ENCODE measurements around the gene BTBD9. TPM values are rescaled to one million over a fixed set of nuclear protein-coding genes. Genes with fewer than 3 reads are reported as not detected.

The BTBD9 gene
- total and polyA plus RNA-seq, 5 donors = 9.8 to 24.6 (median 23.7) TPM

GRCh38 chr6:38170666-38171355 is 468.9 kb downstream of the BTBD9 start:
- ATAC-seq (no peak), DNase-seq (no peak)
- Histone ChIP-seq H3K9me3 (ENCODE audit: control insufficient read depth, low read length) (no peaks in the 10 kb centered on the region), H3K27me3 (ENCODE audit: control insufficient read depth, insufficient read depth) (no peaks in the 10 kb centered on the region), H3K4me1 (ENCODE audit: control insufficient read depth, insufficient read depth, low read length) (no peaks in the 10 kb centered on the region), H3K4me3 (ENCODE audit: low read length) (no peak overlapping the region), H3K27ac (ENCODE audit: low read length) (no peak overlapping the region)
- intact Hi-C loops (cut with DNase I) = no loop called here
- WGBS = 84% methylated on average over 14 of the region's 14 CpGs

DNA sequence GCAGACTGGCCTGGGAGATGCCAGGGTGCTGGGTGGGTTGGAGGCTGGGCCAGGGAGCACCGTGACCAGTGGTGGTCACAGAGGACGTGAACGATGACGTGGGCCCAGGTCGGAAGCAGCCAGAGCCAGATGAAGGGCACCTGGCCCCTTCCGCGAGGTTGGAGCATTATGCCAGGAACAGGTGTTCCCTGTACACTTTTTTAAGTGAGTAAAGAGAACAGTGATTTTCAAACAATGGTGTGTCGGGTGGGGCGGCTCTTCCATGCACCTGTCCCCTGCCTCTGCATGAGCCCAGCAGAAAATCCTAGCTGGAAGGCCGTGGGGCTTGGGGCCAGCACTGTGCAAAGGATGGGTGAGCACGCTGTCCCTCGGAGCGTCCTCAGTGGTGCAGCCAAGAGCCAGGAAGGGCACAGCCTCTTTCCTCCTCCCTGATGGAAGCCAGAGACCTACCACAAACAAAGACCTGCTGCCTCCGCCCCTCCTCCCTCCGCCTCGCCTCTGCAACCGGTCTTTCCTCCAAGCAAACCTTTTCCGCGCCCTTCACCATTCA is 469.7 kb downstream of the BTBD9 start:
- 89% methylated on average over 19 of the region's 19 CpGs for WGBS
- Histone ChIP-seq H3K4me1 (ENCODE audit: control insufficient read depth, insufficient read depth, low read length) (no peaks in the 10 kb centered on the region), H3K27ac (ENCODE audit: low read length) (no peak overlapping the region), H3K4me3 (ENCODE audit: low read length) (no peak overlapping the region), H3K9me3 (ENCODE audit: control insufficient read depth, low read length) (no peaks in the 10 kb centered on the region), H3K27me3 (ENCODE audit: control insufficient read depth, insufficient read depth) (no peaks in the 10 kb centered on the region)
- DNase-seq = no peak
- intact Hi-C loops (cut with DNase I) = no loop called here
- ATAC-seq = no peak

- H3K9me3 ChIP-seq (ENCODE audit: control insufficient read depth, low read length) = no peaks in the 10 kb centered on the region
- DNase-seq = no peak
- no peak overlapping the region for H3K27ac ChIP-seq (ENCODE audit: low read length)
- no peaks in the 10 kb centered on the region for H3K27me3 ChIP-seq (ENCODE audit: control insufficient read depth, insufficient read depth)
- intact Hi-C loops (cut with DNase I) = no loop called here
- WGBS = 83% methylated on average over 20 of the region's 20 CpGs
- H3K4me1 ChIP-seq (ENCODE audit: control insufficient read depth, insufficient read depth, low read length) = no peaks in the 10 kb centered on the region
- no peak overlapping the region for H3K4me3 ChIP-seq (ENCODE audit: low read length)
- peak in 1 of 2 donors; percentile 12 for ATAC-seq
Observed at GRCh38 chr6:38169221-38169976, 470.3 kb downstream of the BTBD9 start.

GRCh38 chr6:38168699-38169098 is 471.0 kb downstream of the BTBD9 start:
- Histone ChIP-seq H3K4me1 (ENCODE audit: control insufficient read depth, insufficient read depth, low read length) (no peaks in the 10 kb centered on the region), H3K9me3 (ENCODE audit: control insufficient read depth, low read length) (no peaks in the 10 kb centered on the region), H3K4me3 (ENCODE audit: low read length) (no peak overlapping the region), H3K27ac (ENCODE audit: low read length) (no peak overlapping the region), H3K27me3 (ENCODE audit: control insufficient read depth, insufficient read depth) (no peaks in the 10 kb centered on the region)
- intact Hi-C loops (cut with DNase I) = no loop called here
- WGBS = 85% methylated on average over 8 of the region's 8 CpGs
- ATAC-seq = no peak
- peak in 1 of 3 donors; percentile 63 for DNase-seq

GRCh38 chr6:38168126-38168525 is 471.6 kb downstream of the BTBD9 start:
- Histone ChIP-seq H3K4me1 (ENCODE audit: control insufficient read depth, insufficient read depth, low read length) (no peaks in the 10 kb centered on the region), H3K27me3 (ENCODE audit: control insufficient read depth, insufficient read depth) (no peaks in the 10 kb centered on the region), H3K27ac (ENCODE audit: low read length) (no peak overlapping the region), H3K9me3 (ENCODE audit: control insufficient read depth, low read length) (no peaks in the 10 kb centered on the region), H3K4me3 (ENCODE audit: low read length) (no peak overlapping the region)
- WGBS = 94% methylated on average over 13 of the region's 13 CpGs
- intact Hi-C loops (cut with DNase I) = no loop called here
- ATAC-seq = no peak
- no peak for DNase-seq

DNA sequence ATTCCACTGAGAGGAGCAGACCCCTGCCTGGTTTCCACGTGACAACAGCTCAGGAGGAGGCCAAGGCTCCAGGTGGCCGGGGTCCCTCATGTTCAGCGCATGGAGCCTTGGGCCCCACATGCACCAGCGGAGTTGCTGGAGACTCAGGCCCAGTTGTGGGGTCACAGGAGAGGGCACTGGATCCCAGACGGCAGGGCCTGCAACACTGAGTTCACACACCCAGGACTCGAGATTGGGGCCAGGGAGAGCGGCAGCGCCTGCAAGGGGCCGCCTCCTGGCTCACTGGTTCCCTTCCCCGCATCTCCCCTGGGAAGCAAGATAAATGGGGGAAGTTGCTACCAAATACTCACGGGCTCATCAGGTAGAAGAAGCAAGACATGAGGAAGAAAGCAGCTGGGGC is 472.1 kb downstream of the BTBD9 start:
- Histone ChIP-seq H3K27me3 (ENCODE audit: control insufficient read depth, insufficient read depth) (no peaks in the 10 kb centered on the region), H3K4me1 (ENCODE audit: control insufficient read depth, insufficient read depth, low read length) (no peaks in the 10 kb centered on the region), H3K4me3 (ENCODE audit: low read length) (no peak overlapping the region), H3K9me3 (ENCODE audit: control insufficient read depth, low read length) (no peaks in the 10 kb centered on the region), H3K27ac (ENCODE audit: low read length) (no peak overlapping the region)
- ATAC-seq = no peak
- 85% methylated on average over 11 of the region's 11 CpGs for WGBS
- intact Hi-C loops (cut with DNase I) = no loop called here
- DNase-seq = no peak

GRCh38 chr6:38166411-38167240 is 473.1 kb downstream of the BTBD9 start:
- Histone ChIP-seq H3K4me1 (ENCODE audit: control insufficient read depth, insufficient read depth, low read length) (no peaks in the 10 kb centered on the region), H3K27me3 (ENCODE audit: control insufficient read depth, insufficient read depth) (no peaks in the 10 kb centered on the region), H3K4me3 (ENCODE audit: low read length) (no peak overlapping the region), H3K9me3 (ENCODE audit: control insufficient read depth, low read length) (no peaks in the 10 kb centered on the region), H3K27ac (ENCODE audit: low read length) (no peak overlapping the region)
- no peak for ATAC-seq
- intact Hi-C loops (cut with DNase I) = no loop called here
- 76% methylated on average over 32 of the region's 32 CpGs for WGBS
- DNase-seq = no peak

- Histone ChIP-seq H3K27me3 (ENCODE audit: control insufficient read depth, insufficient read depth) (no peaks in the 10 kb centered on the region), H3K4me3 (ENCODE audit: low read length) (no peak overlapping the region), H3K27ac (ENCODE audit: low read length) (no peak overlapping the region), H3K4me1 (ENCODE audit: control insufficient read depth, insufficient read depth, low read length) (no peaks in the 10 kb centered on the region), H3K9me3 (ENCODE audit: control insufficient read depth, low read length) (no peaks in the 10 kb centered on the region)
- 91% methylated on average over 14 of the region's 14 CpGs for WGBS
- DNase-seq = no peak
- intact Hi-C loops (cut with DNase I) = no loop called here
- no peak for ATAC-seq
Observed at GRCh38 chr6:38164671-38165108, 475.0 kb downstream of the BTBD9 start.

DNA sequence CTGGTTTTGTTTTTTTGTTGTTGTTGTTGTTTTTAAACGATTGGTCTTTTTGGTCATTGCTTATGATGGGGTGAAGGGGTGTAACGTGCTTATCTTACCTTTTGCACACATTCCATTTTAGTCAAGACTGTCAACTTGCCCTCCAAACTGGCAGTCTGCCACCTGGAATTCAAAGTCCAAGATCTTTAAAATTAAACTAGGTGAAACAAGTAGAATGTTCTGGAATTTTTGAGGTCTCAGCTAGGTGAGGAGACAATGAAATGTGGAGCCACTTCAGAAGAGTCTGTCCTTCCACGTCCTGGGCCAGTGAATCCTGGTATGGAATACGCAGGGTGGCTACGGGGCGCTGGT is 475.6 kb downstream of the BTBD9 start:
- ATAC-seq (no peak), DNase-seq (no peak)
- intact Hi-C loops (cut with DNase I) = no loop called here
- 84% methylated on average over 6 of the region's 6 CpGs for WGBS
- Histone ChIP-seq H3K4me3 (ENCODE audit: low read length) (no peak overlapping the region), H3K27ac (ENCODE audit: low read length) (no peak overlapping the region), H3K4me1 (ENCODE audit: control insufficient read depth, insufficient read depth, low read length) (no peaks in the 10 kb centered on the region), H3K27me3 (ENCODE audit: control insufficient read depth, insufficient read depth) (no peaks in the 10 kb centered on the region), H3K9me3 (ENCODE audit: control insufficient read depth, low read length) (no peaks in the 10 kb centered on the region)

DNA sequence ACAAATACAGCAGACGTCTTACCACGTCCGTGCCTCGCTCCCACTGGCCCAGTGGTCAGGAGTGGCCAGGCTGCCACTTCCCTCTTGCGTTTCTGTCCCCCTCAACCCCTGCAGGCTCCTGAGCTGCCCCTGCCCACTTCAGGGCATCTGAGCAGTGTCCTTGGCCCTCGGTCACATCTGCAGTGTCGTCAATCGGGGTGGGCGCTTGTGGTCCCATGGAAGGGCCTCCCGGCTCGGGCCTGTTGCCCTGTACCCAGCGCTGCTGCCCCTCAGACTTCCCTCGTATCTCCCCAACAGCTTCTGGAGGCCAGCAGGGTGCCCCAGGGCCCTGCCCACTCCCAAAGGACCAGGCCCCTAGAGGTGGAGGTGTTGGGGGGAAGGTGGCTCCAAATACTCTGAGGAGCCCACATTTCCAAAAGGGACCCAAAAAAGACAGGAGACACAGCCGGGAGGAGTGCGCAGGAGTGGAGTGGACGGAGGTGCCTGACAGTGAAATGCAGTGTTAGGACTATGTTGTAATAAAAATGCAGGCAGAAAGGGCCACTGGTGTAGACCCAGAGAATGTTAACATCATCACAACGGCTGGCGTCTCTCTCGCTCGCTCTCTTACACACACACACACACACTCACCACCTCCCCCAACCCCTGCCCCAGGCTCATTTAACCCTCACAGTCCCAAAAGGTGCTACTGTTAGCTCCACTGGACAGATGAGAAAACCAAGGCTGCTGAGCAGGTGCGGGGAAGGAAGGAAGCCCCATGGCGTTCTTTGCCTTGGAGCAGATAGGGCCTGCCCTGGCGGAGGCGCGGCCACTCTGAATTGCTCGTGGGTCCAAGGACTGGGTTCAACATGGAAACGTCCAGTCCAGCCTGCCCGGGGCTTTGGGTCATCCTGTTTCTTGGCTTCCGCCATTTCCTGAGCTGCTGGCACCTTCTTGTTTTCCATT is 476.3 kb downstream of the BTBD9 start:
- WGBS = 81% methylated on average over 29 of the region's 29 CpGs
- no peak overlapping the region for H3K27ac ChIP-seq (ENCODE audit: low read length)
- H3K9me3 ChIP-seq (ENCODE audit: control insufficient read depth, low read length) = no peaks in the 10 kb centered on the region
- H3K4me3 ChIP-seq (ENCODE audit: low read length) = no peak overlapping the region
- H3K4me1 ChIP-seq (ENCODE audit: control insufficient read depth, insufficient read depth, low read length) = no peaks in the 10 kb centered on the region
- H3K27me3 ChIP-seq (ENCODE audit: control insufficient read depth, insufficient read depth) = no peaks in the 10 kb centered on the region
- ATAC-seq (peak in 1 of 2 donors; percentile 3), DNase-seq (no peak)
- intact Hi-C loops (cut with DNase I) = no loop called here
